IMR-90 (cell line): ENCODE measurements around the gene TTC39C. TPM values are rescaled to one million over a fixed set of nuclear protein-coding genes. Genes with fewer than 3 reads are reported as not detected.
A peak's percentile ranks its signal among the peaks of the same experiment; 100 is the strongest.

Source experiments
- ATAC-seq: fragments of 200-7000 bp; cut with Tn5 transposase; 2 replicates; pipeline ENCODE4 v1.9.1; 2020; ENCODE audit warnings: low read depth, mild to moderate bottlenecking, moderate library complexity
- BruUV-seq: library from RNA; stranded (reverse); fragments of 400-500 nt; replicated peaks from 2 replicates; lab custom pipeline; 2021; lab: Mats Ljungman, UMichigan
- CTCF ChIA-PET: fragments of 300-600 bp; formaldehyde crosslinking; extraction: SDS; loops from one replicate; lab custom pipeline; 2021; ENCODE audit warnings: antibody characterized with exemption; lab: Yijun Ruan, JAX
- POLR2A ChIA-PET: fragments of 300-600 bp; sonication (Branson Sonifier 250); formaldehyde crosslinking; loops from one replicate; lab custom pipeline; 2022; ENCODE audit warnings: antibody characterized with exemption; ENCODE audit not compliant: unreplicated experiment; lab: Charles Lee
- DNase-seq: peaks from one replicate; pipeline ENCODE4 v3.0.0; 2013
- H2AFZ ChIP-seq: replicated peaks from 2 replicates; pipeline ENCODE3; 2013; ENCODE audit warnings: low read length, mild to moderate bottlenecking; ENCODE audit not compliant: poor library complexity
- H2AK5ac ChIP-seq: 2 replicates; pipeline ENCODE4 v1.6.1; 2013; ENCODE audit warnings: low read depth, low read length, inconsistent platforms
- H2AK9ac ChIP-seq: replicated peaks from 2 replicates; pipeline ENCODE3; 2013; ENCODE audit warnings: mild to moderate bottlenecking, low read depth, low read length, moderate library complexity; ENCODE audit not compliant: poor library complexity
- H2BK120ac ChIP-seq: 2 replicates; pipeline ENCODE4 v1.6.1; 2013; ENCODE audit warnings: low read depth, low read length, inconsistent platforms
- H2BK15ac ChIP-seq: 3 replicates; pipeline ENCODE4 v1.6.1; 2013; ENCODE audit warnings: low read depth, low read length, inconsistent platforms
- H2BK20ac ChIP-seq: 2 replicates; pipeline ENCODE4 v1.6.1; 2013; ENCODE audit warnings: low read depth, mild to moderate bottlenecking, inconsistent platforms, low read length, moderate library complexity
- H2BK5ac ChIP-seq: 2 replicates; pipeline ENCODE4 v1.6.1; 2013; ENCODE audit warnings: mild to moderate bottlenecking, low read depth, low read length, inconsistent platforms; ENCODE audit not compliant: poor library complexity, severe bottlenecking
- H3K14ac ChIP-seq: replicated peaks from 2 replicates; pipeline ENCODE4 v1.6.1; 2013; ENCODE audit warnings: low read depth, low read length, inconsistent platforms
- H3K18ac ChIP-seq: 2 replicates; pipeline ENCODE4 v1.6.1; 2013; ENCODE audit warnings: low read depth, low read length, control low read depth
- H3K23ac ChIP-seq: 2 replicates; pipeline ENCODE4 v1.6.1; 2013; ENCODE audit warnings: low read depth, low read length, inconsistent platforms
- H3K27ac ChIP-seq: 2 replicates; pipeline ENCODE4 v1.5.1; 2013; ENCODE audit warnings: mild to moderate bottlenecking, control low read depth, low read length; ENCODE audit not compliant: insufficient read depth
- H3K27me3 ChIP-seq: 2 replicates; pipeline ENCODE4 v1.6.1; 2013; ENCODE audit warnings: low read length; ENCODE audit not compliant: control insufficient read depth, insufficient read depth
- H3K36me3 ChIP-seq: 2 replicates; pipeline ENCODE4 v1.6.1; 2013; ENCODE audit warnings: low read length, mixed read lengths; ENCODE audit not compliant: control insufficient read depth, insufficient read depth
- H3K4ac ChIP-seq: 2 replicates; pipeline ENCODE4 v1.6.1; 2013; ENCODE audit warnings: low read depth, low read length, inconsistent platforms
- H3K4me1 ChIP-seq: 2 replicates; pipeline ENCODE4 v1.6.1; 2013; ENCODE audit warnings: low read length, mixed read lengths; ENCODE audit not compliant: control insufficient read depth, insufficient read depth
- H3K4me2 ChIP-seq: 2 replicates; pipeline ENCODE4 v1.6.1; 2013; ENCODE audit warnings: low read depth, mild to moderate bottlenecking, control low read depth, low read length, moderate library complexity
- H3K4me3 ChIP-seq: 2 replicates; pipeline ENCODE4 v1.5.1; 2013; ENCODE audit warnings: low read depth, mild to moderate bottlenecking, control low read depth, low read length, moderate library complexity; ENCODE audit not compliant: insufficient read depth
- H3K56ac ChIP-seq: 2 replicates; pipeline ENCODE4 v1.6.1; 2013; ENCODE audit warnings: low read length, inconsistent platforms; ENCODE audit not compliant: insufficient read depth; ENCODE audit errors: extremely low read depth
- H3K79me1 ChIP-seq, 2 experiments: 2 replicates each; pipeline ENCODE4 v1.6.1; 2013; ENCODE audit warnings: low read length in 2 of 2, inconsistent platforms in 1 of 2, low read depth in 1 of 2
- H3K9ac ChIP-seq: 2 replicates; pipeline ENCODE4 v1.6.1; 2013; ENCODE audit warnings: low read depth, low read length, control low read depth
- H3K9me1 ChIP-seq: 2 replicates; pipeline ENCODE4 v1.6.1; 2013; ENCODE audit warnings: low read length, inconsistent platforms; ENCODE audit not compliant: insufficient read depth
- H3K9me3 ChIP-seq: 2 replicates; pipeline ENCODE4 v1.6.1; 2013; ENCODE audit warnings: low read length; ENCODE audit not compliant: control insufficient read depth, insufficient read depth
- H4K20me1 ChIP-seq: 2 replicates; pipeline ENCODE4 v1.6.1; 2013; ENCODE audit warnings: low read length, inconsistent platforms; ENCODE audit not compliant: insufficient read depth
- H4K5ac ChIP-seq: 2 replicates; pipeline ENCODE4 v1.6.1; 2013; ENCODE audit warnings: mild to moderate bottlenecking, low read depth, low read length, control low read depth
- H4K8ac ChIP-seq, 2 experiments: 2 replicates each; pipeline ENCODE4 v1.6.1; 2013; ENCODE audit warnings: low read depth in 2 of 2, low read length in 2 of 2, control low read depth in 1 of 2, inconsistent platforms in 1 of 2
- H4K91ac ChIP-seq: 2 replicates; pipeline ENCODE4 v1.6.1; 2013; ENCODE audit warnings: low read depth, low read length, inconsistent platforms; ENCODE audit not compliant: insufficient read depth
- BHLHE40 ChIP-seq: fragments of 150-350 bp; IDR thresholded peaks from 2 replicates; pipeline ENCODE4 v1.6.1; 2016; ENCODE audit warnings: mild to moderate bottlenecking, low read depth, low read length
- MAFK ChIP-seq: IDR thresholded peaks from 2 replicates; pipeline ENCODE4 v1.6.1; 2012; ENCODE audit warnings: low read depth, low read length, improper control_type of control experiment
- MXI1 ChIP-seq: IDR thresholded peaks from 2 replicates; pipeline ENCODE4 v1.6.1; 2012; ENCODE audit warnings: low read depth, mild to moderate bottlenecking, low read length, moderate library complexity, borderline replicate concordance
- NFE2L2 ChIP-seq: fragments of 150-350 bp; IDR thresholded peaks from 2 replicates; pipeline ENCODE4 v1.6.1; 2016; ENCODE audit warnings: low read depth, mild to moderate bottlenecking, low read length
- RAD21 ChIP-seq: IDR thresholded peaks from 2 replicates; pipeline ENCODE4 v1.6.1; 2012; ENCODE audit warnings: low read length, improper control_type of control experiment
- WGBS, 2 experiments: methylation state at CpG; one replicate each; pipeline versions ENCODE4 v1.1.5 to v1.1.7; 2013; ENCODE audit warnings: missing lambda C conversion rate in 2 of 2; ENCODE audit not compliant: insufficient read length in 1 of 2; ENCODE audit errors: extremely low coverage in 2 of 2; 5-methylcytosine and 5-hydroxymethylcytosine counted together
- dilution Hi-C: fragments of 300-500 bp; cut with HindIII; formaldehyde crosslinking; loops from one replicate; pipeline ENCODE4 v1.14.3; 2018; ENCODE audit warnings: low sequenced_read_pairs; ENCODE audit not compliant: unreplicated experiment
- in situ Hi-C: fragments of 300-500 bp; cut with MboI; formaldehyde crosslinking; loops from 3 replicates; pipeline ENCODE4 v1.14.3; 2019; ENCODE audit warnings: low sequenced_read_pairs, inconsistent platforms, mixed read lengths
- intact Hi-C: fragments of 100-400 bp; cut with micrococcal nuclease; formaldehyde crosslinking; loops from 2 replicates; pipeline ENCODE4 v1.10.0; 2022
- polyA plus RNA-seq, 3 experiments: library from polyadenylated mRNA; depleted of rRNA; stranded (reverse); fragments of >200 nt; gene quantifications; 2 replicates each; pipeline ENCODE4 v1.2.3, GENCODE V29; 2012; ENCODE audit warnings: low replicate concordance in 1 of 3
- total RNA-seq: library from RNA; depleted of rRNA; stranded (reverse); fragments of >200 nt; gene quantifications from 2 replicates; pipeline ENCODE4 v1.2.3, GENCODE V29; 2012

TTC39C gene
- total and polyA plus RNA-seq, 2 of the 4 experiments (the other 2 are of a cell fraction) = 8.0 to 20.8 TPM

DNA sequence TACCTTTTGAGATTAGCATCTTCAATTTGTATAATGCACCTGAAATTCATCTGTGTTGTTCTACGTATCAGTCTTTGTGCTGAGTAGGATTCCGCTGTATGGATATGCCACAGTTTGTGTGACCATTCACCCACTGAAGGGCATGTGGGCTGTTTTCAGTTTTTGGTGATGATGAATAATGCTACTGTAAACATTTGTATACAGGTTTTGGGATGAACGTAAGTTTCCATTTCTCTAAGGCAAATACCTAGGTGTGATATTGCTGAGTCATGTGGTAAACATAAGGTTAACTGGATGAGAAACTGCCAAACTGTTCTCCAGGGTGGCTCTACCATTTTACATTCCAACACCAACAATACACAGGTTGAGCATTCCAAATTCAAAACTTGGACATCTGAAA lies 159.4 kb downstream of the TTC39C start:
- intact Hi-C loops = no loop called here
- POLR2A ChIA-PET = no interaction called here

More for the DNA sequence above, 159.4 kb downstream of the TTC39C start:
- Histone ChIP-seq H3K79me1 (no peaks in the 10 kb centered on the region), H2BK120ac (no peak overlapping the region), H3K4ac (no peak overlapping the region), H3K27ac (no peak overlapping the region), H2AFZ (no peak overlapping the region), H3K9me1 (no peaks in the 10 kb centered on the region), H3K9me3 (no peaks in the 10 kb centered on the region), H2BK5ac (no peak overlapping the region), H4K91ac (no peak overlapping the region), H3K4me2 (no peak overlapping the region), H2BK20ac (no peak overlapping the region), H2BK15ac (no peak overlapping the region), H3K4me1 (no peaks in the 10 kb centered on the region), H3K36me3 (peaks cover 6% of the 10 kb centered on the region), H4K20me1 (no peaks in the 10 kb centered on the region; the same call in 1 of the 2 replicates), H4K8ac (no peak overlapping the region), H3K9ac (no peak overlapping the region), H3K14ac (peak overlapping the region; percentile 9; the same call in 1 of the 2 replicates), H2AK5ac (no peak overlapping the region), H4K5ac (no peak overlapping the region), H3K27me3 (no peaks in the 10 kb centered on the region), H2AK9ac (no peak overlapping the region), H3K18ac (no peak overlapping the region), H3K23ac (no peak overlapping the region), H3K4me3 (no peak overlapping the region), H3K56ac (no peak overlapping the region)
- no peak for ATAC-seq
- no TSS peak for BruUV-seq
- no CpG with 5 or more reads among the region's 3 CpGs for WGBS, 2 experiments
- CTCF ChIA-PET = no interaction called here
- dilution Hi-C loops = no loop called here
- no peak for TF ChIP-seq MXI1
- no peak for TF ChIP-seq RAD21
- no peak for TF ChIP-seq BHLHE40
- peak; percentile 84 for TF ChIP-seq NFE2L2
- TF ChIP-seq MAFK = peak; percentile 65
- no peak for DNase-seq
- in situ Hi-C loops = no loop called here
